ENCODE measurements around the gene MAP3K12.

DNA sequence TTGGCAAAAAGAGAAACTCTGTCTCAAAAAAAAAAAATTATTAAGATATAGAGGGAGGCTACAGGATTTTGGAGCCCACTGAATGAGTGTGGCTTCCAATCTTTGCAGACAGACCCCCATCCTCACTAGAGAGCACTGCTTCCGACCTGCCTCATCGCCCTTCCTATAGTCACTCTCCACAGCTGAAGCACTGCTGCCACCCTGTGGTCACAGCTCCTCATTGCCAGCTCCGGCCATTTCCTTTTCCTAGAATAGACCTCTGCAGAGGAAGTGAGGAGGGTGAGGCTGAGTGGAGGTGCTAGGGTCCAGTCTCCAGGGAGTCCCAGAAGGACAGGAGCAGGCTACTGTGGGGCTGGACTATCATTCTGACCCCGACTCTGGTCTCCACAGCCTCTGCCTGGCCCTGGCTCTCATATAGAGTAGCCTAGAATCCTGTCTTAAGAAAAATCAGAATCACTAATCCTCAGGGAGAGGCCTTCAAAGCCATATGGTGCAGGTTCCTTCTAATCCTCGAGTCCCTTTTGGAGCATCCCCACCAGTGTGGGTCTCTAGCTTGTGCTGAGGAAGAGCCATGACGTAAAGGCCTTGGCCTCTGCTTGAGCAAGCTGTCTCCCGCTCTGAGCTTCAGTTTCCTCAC is 9.4 kb upstream of the MAP3K12 start:
- peak; percentile 67 to 92 (median 84) for TF ChIP-seq CTCF (IDR thresholded peaks at IDR 0.05)
- TF ChIP-seq POLR2AphosphoS5 (IDR thresholded peaks at IDR 0.05) = peak; percentile 71
